Measurements from ENCODE around the gene DPP3. TPM values are rescaled to one million over a fixed set of nuclear protein-coding genes. Genes with fewer than 3 reads are reported as not detected.

The DPP3 gene
- total and polyA plus RNA-seq, 2 experiments from 2014 or later = 21.9 to 44.9 TPM

GRCh38 chr11:66497206-66497605 is 17.0 kb downstream of the DPP3 start:
- TF ChIP-seq CTCF (IDR thresholded peaks at IDR 0.05; ENCODE audit: low read depth, low read length) = no peak
- no peaks in the 10 kb centered on the region for H3K36me3 ChIP-seq
- H3K4me1 ChIP-seq (ENCODE audit: low read depth) = no peaks in the 10 kb centered on the region
- H3K4me3 ChIP-seq = no peak overlapping the region
- no peak overlapping the region for H3K27ac ChIP-seq
- H3K27me3 ChIP-seq = no peaks in the 10 kb centered on the region
- no peaks in the 10 kb centered on the region for H3K9me3 ChIP-seq (ENCODE audit: low read depth)
- DNase-seq (ENCODE audit: low read depth in 1 of 2, low spot score in 1 of 2) = no peak

- Histone ChIP-seq H3K4me1 (ENCODE audit: low read depth) (no peaks in the 10 kb centered on the region), H3K4me3 (no peak overlapping the region), H3K27ac (no peak overlapping the region), H3K9me3 (ENCODE audit: low read depth) (no peaks in the 10 kb centered on the region), H3K36me3 (no peaks in the 10 kb centered on the region), H3K27me3 (no peaks in the 10 kb centered on the region)
- DNase-seq (ENCODE audit: low read depth in 1 of 2, low spot score in 1 of 2) = no peak
- TF ChIP-seq CTCF (IDR thresholded peaks at IDR 0.05; ENCODE audit: low read depth, low read length) = no peak
These were observed 18.3 kb downstream of the DPP3 start for GRCh38 chr11:66498506-66498905.

GRCh38 chr11:66505276-66505816 is 25.1 kb downstream of the DPP3 start:
- no peak for TF ChIP-seq CTCF (IDR thresholded peaks at IDR 0.05; ENCODE audit: low read depth, low read length)
- no peaks in the 10 kb centered on the region for H3K27me3 ChIP-seq
- no peaks in the 10 kb centered on the region for H3K36me3 ChIP-seq
- H3K4me3 ChIP-seq = no peak overlapping the region
- no peak for DNase-seq (ENCODE audit: low read depth in 1 of 2, low spot score in 1 of 2)
- H3K4me1 ChIP-seq (ENCODE audit: low read depth) = peaks cover 13% of the 10 kb centered on the region
- H3K9me3 ChIP-seq (ENCODE audit: low read depth) = no peaks in the 10 kb centered on the region
- H3K27ac ChIP-seq = no peak overlapping the region

GRCh38 chr11:66509131-66509561 is 28.9 kb downstream of the DPP3 start:
- DNase-seq (ENCODE audit: low read depth in 1 of 2, low spot score in 1 of 2) = peak in 1 of 2 donors; percentile 49
- TF ChIP-seq CTCF (IDR thresholded peaks at IDR 0.05; ENCODE audit: low read depth, low read length) = no peak
- no peak overlapping the region for H3K4me3 ChIP-seq
- H3K27me3 ChIP-seq = no peaks in the 10 kb centered on the region
- peaks cover 6% of the 10 kb centered on the region for H3K36me3 ChIP-seq
- no peaks in the 10 kb centered on the region for H3K9me3 ChIP-seq (ENCODE audit: low read depth)
- peaks cover 13% of the 10 kb centered on the region for H3K4me1 ChIP-seq (ENCODE audit: low read depth)
- peak overlapping the region; percentile 60 for H3K27ac ChIP-seq

- TF ChIP-seq CTCF (IDR thresholded peaks at IDR 0.05; ENCODE audit: low read depth, low read length) = no peak
- peak within 1 kb of the TSS; percentile 83 for H3K27ac ChIP-seq
- no peaks in the 10 kb centered on the region for H3K9me3 ChIP-seq (ENCODE audit: low read depth)
- H3K4me3 ChIP-seq = peak within 1 kb of the TSS; percentile 93
- H3K4me1 ChIP-seq (ENCODE audit: low read depth) = peaks cover 13% of the 10 kb centered on the region
- DNase-seq (ENCODE audit: low read depth in 1 of 2, low spot score in 1 of 2) = peak; percentile 84 to 93
- peaks cover 6% of the 10 kb centered on the region for H3K36me3 ChIP-seq
- H3K27me3 ChIP-seq = no peaks in the 10 kb centered on the region
These were observed 30.2 kb downstream of the DPP3 start, which contains the start of gene BBS1 for GRCh38 chr11:66510271-66510989. Gene BBS1, plus strand, starts transcription at chr11:66510635. Its CDS starts 25 bp downstream, at chr11:66510660.

Data from cardiac muscle cell (in vitro differentiated cells and primary cell).